K562 (cell line): ENCODE results near the gene POR. TPM values are rescaled to one million over a fixed set of nuclear protein-coding genes. Genes with fewer than 3 reads are reported as not detected.

Experiments
- ATAC-seq: fragments of 200-7000 bp; cut with Tn5 transposase; 3 replicates; pipeline ENCODE4 v1.9.1; 2020; ENCODE audit warnings: moderate library complexity
- BruUV-seq: library from RNA; stranded (reverse); fragments of 400-500 nt; replicated peaks from 2 replicates; lab custom pipeline; 2021; lab: Mats Ljungman, UMichigan
- CTCF ChIA-PET: fragments of 300-600 bp; formaldehyde crosslinking; extraction: SDS; loops from one replicate; lab custom pipeline; 2021; ENCODE audit warnings: low intra/inter-chr PET ratio; lab: Yijun Ruan, JAX
- POLR2A ChIA-PET: fragments of 300-600, 350-650 bp; sonication (Branson Sonifier 250); formaldehyde crosslinking; extraction: SDS; loops from one replicate; lab custom pipeline; 2021; ENCODE audit warnings: antibody characterized with exemption, inconsistent platforms; lab: Yijun Ruan, JAX
- DNase-seq, 4 experiments: peaks; one replicate each; pipeline versions ENCODE4 v3.0.0 to v3.0.0-alpha.2; 2011 to 2018; ENCODE audit warnings: low spot score in 3 of 4, mixed read lengths in 3 of 4; ENCODE audit errors: extremely low read depth in 1 of 4
- FAIRE-seq: peaks from 2 replicates; lab custom pipeline; 2011; peaks lifted over from hg19 to GRCh38; lab: Jason Lieb, UNC
- H2AFZ ChIP-seq: 2 replicates; pipeline ENCODE4 v1.6.0; 2011; ENCODE audit warnings: low read depth, low read length, control low read depth, inconsistent platforms
- H3K27ac ChIP-seq: fragments of 200-600 bp; 3 replicates; pipeline ENCODE4 v1.8.0; 2011; ENCODE audit warnings: low read depth, mild to moderate bottlenecking, control low read depth, inconsistent platforms, low read length, moderate library complexity, mixed read lengths; ENCODE audit errors: extremely low read depth
- H3K27me3 ChIP-seq, 2 experiments: fragments of 300-600 bp in 1 of 2; 2 replicates in 1 of 2; 3 replicates in 1 of 2; pipeline versions ENCODE4 v1.6.0 to v1.8.0; 2011; ENCODE audit warnings: inconsistent platforms in 2 of 2, low read length in 2 of 2, mild to moderate bottlenecking in 1 of 2, mixed read lengths in 1 of 2, moderate library complexity in 1 of 2; ENCODE audit not compliant: control insufficient read depth in 2 of 2, insufficient read depth in 2 of 2
- H3K36me3 ChIP-seq: fragments of 300-600 bp; 3 replicates; pipeline ENCODE4 v1.8.0; 2011; ENCODE audit warnings: mild to moderate bottlenecking, low read length, inconsistent platforms; ENCODE audit not compliant: control insufficient read depth, insufficient read depth
- H3K4me1 ChIP-seq, 2 experiments: fragments of 200-600 bp in 1 of 2; replicated peaks in 1 of 2; 2 replicates in 1 of 2; 3 replicates in 1 of 2; pipeline versions ENCODE4 v1.5.1 to v1.8.0; 2011; ENCODE audit warnings: inconsistent platforms in 2 of 2, low read length in 2 of 2, mild to moderate bottlenecking in 1 of 2, mixed read lengths in 1 of 2, moderate library complexity in 1 of 2; ENCODE audit not compliant: control insufficient read depth in 2 of 2, insufficient read depth in 2 of 2
- H3K4me2 ChIP-seq: 2 replicates; pipeline ENCODE4 v1.6.1; 2011; ENCODE audit warnings: low read length, control low read depth, inconsistent platforms, mixed read lengths; ENCODE audit not compliant: insufficient read depth
- H3K4me3 ChIP-seq: fragments of 200-600 bp; sonication (generic), shearing (Covaris generic); 2 replicates; pipeline ENCODE4 v1.5.1; 2016; ENCODE audit warnings: control low read depth, inconsistent platforms
- H3K79me2 ChIP-seq: fragments of 200-600 bp; 3 replicates; pipeline ENCODE4 v1.8.0; 2011; ENCODE audit warnings: low read length, inconsistent platforms; ENCODE audit not compliant: control insufficient read depth, insufficient read depth
- H3K9ac ChIP-seq, 2 experiments: 2 replicates each; pipeline versions ENCODE4 v1.6.0 to v1.6.1; 2011; ENCODE audit warnings: low read depth in 2 of 2, low read length in 2 of 2, control low read depth in 1 of 2, inconsistent platforms in 1 of 2, mild to moderate bottlenecking in 1 of 2, mixed read lengths in 1 of 2; ENCODE audit not compliant: insufficient read depth in 1 of 2
- H3K9me1 ChIP-seq: one replicate; pipeline ENCODE4 v1.6.0; 2011; ENCODE audit warnings: inconsistent platforms, mild to moderate bottlenecking, low read length, moderate library complexity; ENCODE audit not compliant: control insufficient read depth, insufficient read depth
- H3K9me3 ChIP-seq: replicated peaks from 2 replicates; pipeline ENCODE4 v1.5.1; 2011; ENCODE audit warnings: low read depth, low read length, inconsistent platforms; ENCODE audit not compliant: control insufficient read depth, insufficient read depth
- H4K20me1 ChIP-seq: replicated peaks from 2 replicates; pipeline ENCODE4 v1.6.1; 2011; ENCODE audit warnings: low read length, inconsistent platforms, mixed read lengths; ENCODE audit not compliant: control insufficient read depth, insufficient read depth
- BACH1 ChIP-seq: fragments of 200-800 bp; sonication (Bioruptor generic); IDR thresholded peaks from 2 replicates; pipeline ENCODE4 v1.6.1; 2016; ENCODE audit warnings: missing genetic modification characterization, missing compliant biosample characterization
- BCOR ChIP-seq: fragments of 450-650 bp; IDR thresholded peaks from 2 replicates; pipeline ENCODE4 v1.6.1; 2016
- CBX8 ChIP-seq: fragments of 200-600 bp; sonication (generic); IDR thresholded peaks from 2 replicates; pipeline ENCODE4 v1.6.1; 2012; ENCODE audit warnings: borderline replicate concordance, mixed run types, low read depth, mild to moderate bottlenecking, moderate library complexity, mixed read lengths, low read length, control low read depth, inconsistent platforms; ENCODE audit not compliant: poor library complexity, severe bottlenecking; ENCODE audit errors: extremely low read depth
- CHD2 ChIP-seq: IDR thresholded peaks from 2 replicates; pipeline ENCODE4 v1.6.1; 2011; ENCODE audit warnings: low read depth, low read length
- CREM ChIP-seq: IDR thresholded peaks from 2 replicates; pipeline ENCODE4 v1.6.1; 2014; ENCODE audit warnings: antibody characterized with exemption, low read depth
- GTF2E2 ChIP-seq: fragments of 200-800 bp; sonication (Bioruptor generic); IDR thresholded peaks from 2 replicates; pipeline ENCODE4 v1.6.1; 2016; ENCODE audit warnings: missing genetic modification characterization, missing compliant biosample characterization
- HNRNPK ChIP-seq: fragments of 200-400 bp; formaldehyde crosslinking; IDR thresholded peaks from one replicate; pipeline ENCODE4 v1.6.1; 2018; ENCODE audit warnings: mild to moderate bottlenecking, low read depth, low read length; ENCODE audit not compliant: poor library complexity, severe bottlenecking
- MBD2 ChIP-seq: sonication (generic); IDR thresholded peaks from 2 replicates; pipeline ENCODE4 v1.6.1; 2016; ENCODE audit warnings: low read depth, borderline replicate concordance
- MEF2D ChIP-seq: conservative IDR thresholded peaks from 2 replicates; pipeline ENCODE4 v1.6.1; 2016; ENCODE audit warnings: low read depth, missing genetic modification characterization, missing compliant biosample characterization
- MYNN ChIP-seq, 2 experiments: sonication (generic); formaldehyde crosslinking in 1 of 2; IDR thresholded peaks; 2 replicates each; pipeline versions ENCODE4 v1.5.0 to v1.6.1; 2016 to 2020; ENCODE audit warnings: antibody characterized with exemption in 1 of 2, missing genetic modification reagents in 1 of 2
- NR1H2 ChIP-seq: sonication (generic); formaldehyde crosslinking; IDR thresholded peaks from 2 replicates; pipeline ENCODE4 v1.4.0; 2020; ENCODE audit warnings: mild to moderate bottlenecking, missing genetic modification reagents
- SIX5 ChIP-seq, 2 experiments: IDR thresholded peaks; 2 replicates each; pipeline ENCODE4 v1.6.1; 2011; ENCODE audit warnings: low read length in 2 of 2, borderline replicate concordance in 1 of 2, low read depth in 1 of 2, mild to moderate bottlenecking in 1 of 2, moderate library complexity in 1 of 2; ENCODE audit not compliant: insufficient read depth in 1 of 2
- SMARCB1 ChIP-seq: IDR thresholded peaks from 2 replicates; pipeline ENCODE4 v1.6.1; 2011; ENCODE audit warnings: improper control_type of control experiment, low read depth; ENCODE audit not compliant: insufficient read length
- TAF7 ChIP-seq: fragments of 450-650 bp; IDR thresholded peaks from 2 replicates; pipeline ENCODE4 v1.6.1; 2016; ENCODE audit warnings: missing genetic modification characterization, missing compliant biosample characterization
- XRCC4 ChIP-seq: IDR thresholded peaks from one replicate; pipeline ENCODE4 v1.6.1; 2011; ENCODE audit not compliant: insufficient read depth, insufficient read length; ENCODE audit errors: extremely low read depth
- ZKSCAN8 ChIP-seq: fragments of 200-800 bp; sonication (Bioruptor generic); IDR thresholded peaks from 2 replicates; pipeline ENCODE4 v1.6.1; 2016; ENCODE audit warnings: missing genetic modification characterization, missing compliant biosample characterization
- WGBS: fragments of 100-300 bp; shearing (Covaris generic); methylation state at CpG from one replicate; pipeline ENCODE4 v1.1.6; 2016; ENCODE audit warnings: low coverage, mixed read lengths; ENCODE audit not compliant: insufficient coverage; ENCODE audit errors: missing lambda C conversion rate; 5-methylcytosine and 5-hydroxymethylcytosine counted together
- in situ Hi-C: fragments of 300-500 bp; cut with MboI; formaldehyde crosslinking; loops from 4 replicates; pipeline ENCODE4 v1.15.0; 2018; ENCODE audit warnings: inconsistent platforms, mixed read lengths
- intact Hi-C: fragments of 100-400 bp; cut with micrococcal nuclease; formaldehyde crosslinking; loops from 2 replicates; pipeline ENCODE4 v1.14.2; 2022
- polyA plus RNA-seq, 8 experiments: library from polyadenylated mRNA; depleted of rRNA in 4 of 8; stranded (reverse) in 5 of 8; unstranded in 3 of 8; fragments of >200 nt; fragmentation: Nextera tagmentation in 2 of 8; fragmentation: Illumina TruSeq in 1 of 8; extraction: Ambion mirVana in 2 of 8; extraction: Trizol in 1 of 8; gene quantifications; 2 replicates each; pipeline versions ENCODE4 v1.2.1 to v1.2.3, GENCODE V29; 2011 to 2014; ENCODE audit warnings: inconsistent platforms in 1 of 8, missing spikeins in 1 of 8
- total RNA-seq, 7 experiments: library from RNA; depleted of rRNA in 6 of 7; stranded (reverse); fragments of >200 nt in 6 of 7; fragmentation: Illumina TruSeq in 2 of 7; extraction: Trizol in 2 of 7; gene quantifications; 2 replicates each; pipeline versions ENCODE4 v1.2.1 to v1.2.3, GENCODE V29; 2011 to 2021; ENCODE audit warnings: low replicate concordance in 1 of 7
- TF ChIP-seq, protein P1 (sequence below): fragments of 250-450 bp; sonication (Bioruptor Pico); IDR thresholded peaks from 2 replicates; pipeline ENCODE4 v1.5.0; 2020; ENCODE audit warnings: mild to moderate bottlenecking, borderline replicate concordance

POR gene
- total and polyA plus RNA-seq, 9 of the 15 experiments (the other 6 are each of a cell fraction or from before 2014, with no cell fraction given) = 4.7 to 142 (median 40.8) TPM

GRCh38 chr7:75958802-75959543, 44.0 kb downstream of the POR start:
- Histone ChIP-seq H3K4me1 (peaks cover 0 to 6% of the 10 kb centered on the region in 2 experiments; a peak in 1 of 5 replicates), H2AFZ (no peak overlapping the region), H3K36me3 (peaks cover 69% of the 10 kb centered on the region), H4K20me1 (no peaks in the 10 kb centered on the region), H3K9me1 (no peaks in the 10 kb centered on the region), H3K27me3 (no peaks in the 10 kb centered on the region), H3K79me2 (no peaks in the 10 kb centered on the region), H3K27ac (no peak overlapping the region), H3K9ac (no peak overlapping the region), H3K4me2 (no peak overlapping the region), H3K4me3 (no peak overlapping the region), H3K9me3 (no peaks in the 10 kb centered on the region)
- 79% methylated on average over 9 of the region's 9 CpGs for WGBS
- ChIA-PET POLR2A (no interaction called here), CTCF (no interaction called here)
- no peak for TF ChIP-seq MBD2
- no peak for TF ChIP-seq MYNN (IDR thresholded peaks at IDR 0.05)
- TF ChIP-seq MYNN (CRISPR knock-in tag; IDR thresholded peaks at IDR 0.05) = no peak
- TF ChIP-seq CBX8 = no peak
- TF ChIP-seq BCOR = no peak
- TF ChIP-seq MEF2D (tag) = no peak
- TF ChIP-seq SMARCB1 = no peak
- TF ChIP-seq CREM = no peak
- TF ChIP-seq, protein P1, sequence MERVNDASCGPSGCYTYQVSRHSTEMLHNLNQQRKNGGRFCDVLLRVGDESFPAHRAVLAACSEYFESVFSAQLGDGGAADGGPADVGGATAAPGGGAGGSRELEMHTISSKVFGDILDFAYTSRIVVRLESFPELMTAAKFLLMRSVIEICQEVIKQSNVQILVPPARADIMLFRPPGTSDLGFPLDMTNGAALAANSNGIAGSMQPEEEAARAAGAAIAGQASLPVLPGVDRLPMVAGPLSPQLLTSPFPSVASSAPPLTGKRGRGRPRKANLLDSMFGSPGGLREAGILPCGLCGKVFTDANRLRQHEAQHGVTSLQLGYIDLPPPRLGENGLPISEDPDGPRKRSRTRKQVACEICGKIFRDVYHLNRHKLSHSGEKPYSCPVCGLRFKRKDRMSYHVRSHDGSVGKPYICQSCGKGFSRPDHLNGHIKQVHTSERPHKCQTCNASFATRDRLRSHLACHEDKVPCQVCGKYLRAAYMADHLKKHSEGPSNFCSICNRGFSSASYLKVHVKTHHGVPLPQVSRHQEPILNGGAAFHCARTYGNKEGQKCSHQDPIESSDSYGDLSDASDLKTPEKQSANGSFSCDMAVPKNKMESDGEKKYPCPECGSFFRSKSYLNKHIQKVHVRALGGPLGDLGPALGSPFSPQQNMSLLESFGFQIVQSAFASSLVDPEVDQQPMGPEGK = no peak
- no peak for TF ChIP-seq GTF2E2
- no peak for TF ChIP-seq NR1H2 (CRISPR knock-in tag)
- no peak for TF ChIP-seq ZKSCAN8
- no peak for TF ChIP-seq TAF7
- TF ChIP-seq XRCC4 = no peak
- no peak for TF ChIP-seq HNRNPK
- no peak for TF ChIP-seq CHD2
- TF ChIP-seq BACH1 (tag) = no peak
- TF ChIP-seq SIX5 (IDR thresholded peaks at IDR 0.05; ENCODE audit: borderline replicate concordance in 1 of 2, insufficient read depth in 1 of 2, low read depth in 1 of 2, low read length in 2 of 2) = no peak
- FAIRE-seq (no peak), ATAC-seq (no peak), DNase-seq (no peak)
- in situ Hi-C loops = no loop called here
- intact Hi-C loops = no loop called here
- no TSS peak for BruUV-seq
